ENCODE data around the gene RFX2.
A peak's percentile ranks its signal among the peaks of the same experiment; 100 is the strongest.

Gene RFX2

GRCh38 chr19:6110360-6110977, at the start of gene RFX2:
RFX2 (minus strand) TSS chr19:6110500; CDS start chr19:6047496, 63,004 bp downstream.
- peak; percentile 97 for ATAC-seq
- peak; percentile 99 to 100 for DNase-seq
- H3K27ac Mint-ChIP-seq, result peak within 1 kb of the TSS; percentile 91 to 94
- no peaks in the 10 kb centered on the region for H3K27me3 Mint-ChIP-seq
- H3K4me1 Mint-ChIP-seq, result peaks cover 29% of the 10 kb centered on the region
- peak within 1 kb of the TSS; percentile 96 to 97 for H3K4me3 Mint-ChIP-seq
- no peaks in the 10 kb centered on the region for H3K9me3 Mint-ChIP-seq

GRCh38 chr19:6156033-6156432, 45.7 kb upstream of the RFX2 start:
- Mint-ChIP-seq H3K27ac (no peak overlapping the region), H3K9me3 (peaks cover 9 to 17% of the 10 kb centered on the region in 2 donors), H3K4me3 (no peak overlapping the region), H3K4me1 (peaks cover 2% of the 10 kb centered on the region), H3K27me3 (no peaks in the 10 kb centered on the region)
- no peak for DNase-seq
- ATAC-seq, result no peak

- H3K27me3 Mint-ChIP-seq, result no peaks in the 10 kb centered on the region
- H3K27ac Mint-ChIP-seq, result no peak overlapping the region
- no peaks in the 10 kb centered on the region for H3K4me1 Mint-ChIP-seq
- DNase-seq (no peak), ATAC-seq (no peak)
- H3K9me3 Mint-ChIP-seq, result peaks cover 0 to 6% of the 10 kb centered on the region in 2 donors
- no peak overlapping the region for H3K4me3 Mint-ChIP-seq
These were observed 40.0 kb upstream of the RFX2 start for GRCh38 chr19:6150289-6150688.

- no peak overlapping the region for H3K4me3 Mint-ChIP-seq
- no peak overlapping the region for H3K27ac Mint-ChIP-seq
- ATAC-seq, result no peak
- no peaks in the 10 kb centered on the region for H3K27me3 Mint-ChIP-seq
- no peaks in the 10 kb centered on the region for H3K9me3 Mint-ChIP-seq
- H3K4me1 Mint-ChIP-seq, result no peaks in the 10 kb centered on the region
- DNase-seq, result no peak
These were observed 30.9 kb upstream of the RFX2 start for GRCh38 chr19:6141217-6141616.

DNA sequence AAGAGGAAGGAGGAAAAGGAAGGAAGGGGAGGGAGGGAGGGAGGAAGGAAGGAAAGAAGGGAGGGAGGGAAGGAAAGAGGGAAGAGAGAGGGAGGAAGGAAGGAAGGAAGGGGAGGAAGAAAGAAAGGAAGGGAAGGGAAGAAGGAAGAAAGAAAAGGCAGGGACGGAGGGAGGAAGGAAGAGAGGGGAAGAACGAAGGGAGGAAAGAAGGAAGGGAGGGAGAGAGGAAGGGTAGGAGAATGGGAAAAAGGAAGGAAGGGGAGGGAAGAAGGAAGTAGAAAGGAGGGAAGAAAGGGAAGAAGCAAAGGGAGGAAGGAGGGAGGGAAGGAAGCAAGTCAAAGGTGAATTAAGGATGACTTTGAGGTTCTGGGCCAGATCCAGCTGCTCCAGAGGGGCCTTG, 28.2 kb upstream of the RFX2 start:
- Mint-ChIP-seq H3K4me1 (no peaks in the 10 kb centered on the region), H3K9me3 (no peaks in the 10 kb centered on the region), H3K27ac (no peak overlapping the region), H3K4me3 (no peak overlapping the region), H3K27me3 (no peaks in the 10 kb centered on the region)
- no peak for DNase-seq
- no peak for ATAC-seq

- Mint-ChIP-seq H3K4me3 (no peak overlapping the region), H3K9me3 (no peaks in the 10 kb centered on the region), H3K4me1 (no peaks in the 10 kb centered on the region), H3K27me3 (no peaks in the 10 kb centered on the region), H3K27ac (no peak overlapping the region)
- no peak for DNase-seq
- ATAC-seq, result no peak
These were observed 27.8 kb upstream of the RFX2 start for GRCh38 chr19:6138066-6138465.

- Mint-ChIP-seq H3K27ac (no peak overlapping the region), H3K4me3 (no peak overlapping the region), H3K4me1 (no peaks in the 10 kb centered on the region), H3K9me3 (no peaks in the 10 kb centered on the region), H3K27me3 (no peaks in the 10 kb centered on the region)
- ATAC-seq, result no peak
- no peak for DNase-seq
These were observed 22.9 kb upstream of the RFX2 start for GRCh38 chr19:6133231-6133630.

DNA sequence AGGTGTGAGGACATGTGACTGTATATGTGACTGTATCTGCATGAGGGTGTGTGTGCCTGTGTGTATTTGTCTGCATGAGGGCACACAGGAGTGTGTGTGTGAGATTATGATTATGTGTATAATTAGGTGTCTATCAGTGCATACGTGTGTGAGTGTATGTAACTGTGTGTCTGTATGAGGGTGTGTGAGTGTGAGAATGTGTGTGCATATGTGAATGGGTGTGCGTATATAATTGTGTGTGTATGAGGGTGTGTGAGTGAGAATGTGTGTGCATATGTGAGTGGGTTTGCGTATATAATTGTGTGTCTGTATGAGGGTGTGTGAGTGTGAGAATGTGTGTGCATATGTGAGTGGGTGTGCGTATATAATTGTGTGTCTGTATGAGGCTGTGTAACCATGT, 22.2 kb upstream of the RFX2 start:
- no peaks in the 10 kb centered on the region for H3K27me3 Mint-ChIP-seq
- no peak overlapping the region for H3K4me3 Mint-ChIP-seq
- H3K27ac Mint-ChIP-seq, result no peak overlapping the region
- no peak for ATAC-seq
- DNase-seq, result no peak
- no peaks in the 10 kb centered on the region for H3K9me3 Mint-ChIP-seq
- no peaks in the 10 kb centered on the region for H3K4me1 Mint-ChIP-seq

GRCh38 chr19:6127716-6128335, 17.5 kb upstream of the RFX2 start:
- Mint-ChIP-seq H3K4me3 (no peak overlapping the region), H3K27ac (no peak overlapping the region), H3K4me1 (peaks cover 6% of the 10 kb centered on the region), H3K9me3 (no peaks in the 10 kb centered on the region), H3K27me3 (no peaks in the 10 kb centered on the region)
- no peak for DNase-seq
- ATAC-seq, result no peak

DNA sequence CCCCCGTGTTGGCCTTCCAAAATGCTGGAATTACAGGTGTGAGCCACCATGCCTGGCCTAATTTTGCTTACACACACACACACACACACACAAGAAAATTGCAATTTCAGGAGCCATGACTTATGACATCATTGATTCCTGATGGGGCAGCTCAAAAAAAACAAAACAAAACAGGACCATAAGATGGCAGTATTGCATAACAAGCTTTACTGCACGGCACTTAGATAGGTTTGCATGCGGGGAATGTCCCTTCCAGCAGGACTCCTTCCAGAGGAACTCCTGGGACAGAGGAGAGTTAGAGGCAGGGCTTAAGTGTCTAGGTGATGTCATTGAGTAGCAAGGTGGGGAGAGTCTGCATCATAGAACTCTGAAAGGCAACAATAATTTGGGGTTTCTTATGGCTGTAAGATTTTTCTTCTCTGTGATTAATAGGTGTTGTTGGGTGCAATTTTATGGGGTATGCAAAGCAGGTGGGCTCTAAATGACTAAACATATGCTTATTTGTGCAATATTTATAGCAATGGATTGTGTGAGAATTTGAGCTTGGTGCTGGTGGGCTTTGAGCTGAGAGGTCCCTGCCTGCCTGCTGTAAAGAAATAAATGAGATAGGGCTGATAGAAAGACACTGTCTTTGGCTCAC, 16.2 kb upstream of the RFX2 start:
- H3K4me3 Mint-ChIP-seq, result no peak overlapping the region
- peak; percentile 14 to 20 for DNase-seq
- ATAC-seq, result peak; percentile 56
- H3K27me3 Mint-ChIP-seq, result no peaks in the 10 kb centered on the region
- no peak overlapping the region for H3K27ac Mint-ChIP-seq
- H3K4me1 Mint-ChIP-seq, result peaks cover 6% of the 10 kb centered on the region
- no peaks in the 10 kb centered on the region for H3K9me3 Mint-ChIP-seq

DNA sequence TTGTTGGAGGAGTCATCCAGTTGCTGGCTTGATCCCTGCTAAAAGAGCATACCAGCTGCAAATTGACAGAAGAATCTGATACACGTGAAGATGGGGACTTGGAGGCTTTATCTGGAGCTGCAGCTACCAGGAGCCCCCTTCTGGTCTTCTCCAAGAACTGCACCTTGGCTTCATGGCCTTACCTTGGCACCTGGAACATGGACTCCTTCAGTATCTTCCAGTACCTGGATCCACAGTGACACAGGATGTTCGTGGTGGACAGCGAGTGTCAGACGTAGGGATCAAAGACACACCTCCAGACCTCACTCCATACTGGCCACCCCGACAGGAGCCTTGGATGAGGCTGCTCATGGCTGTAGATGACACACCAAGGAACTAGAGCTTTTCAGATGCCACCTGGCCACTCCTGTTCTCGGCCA, 15.3 kb upstream of the RFX2 start:
- H3K4me1 Mint-ChIP-seq, result peaks cover 6% of the 10 kb centered on the region
- H3K27ac Mint-ChIP-seq, result no peak overlapping the region
- H3K9me3 Mint-ChIP-seq, result no peaks in the 10 kb centered on the region

DNA sequence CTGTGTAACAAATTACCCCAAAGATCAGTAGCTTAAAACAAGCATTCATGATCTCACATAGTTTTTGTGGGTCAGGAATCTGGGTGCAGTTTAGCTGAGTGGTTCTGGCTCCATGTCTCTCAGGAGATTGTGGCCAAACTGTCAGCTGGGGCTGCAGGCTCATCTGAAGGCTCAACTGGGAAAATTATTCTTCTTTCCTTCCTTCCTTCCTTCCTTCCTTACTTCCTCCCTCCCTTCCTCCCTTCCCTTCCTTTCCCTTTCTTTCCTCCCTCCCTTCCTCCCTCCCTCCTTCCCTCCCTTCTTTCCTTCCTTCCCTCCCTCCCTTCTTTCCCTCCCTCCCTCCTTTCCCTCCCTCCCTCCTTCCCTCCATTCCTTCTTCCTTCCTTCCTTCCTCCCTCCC, 8.7 kb upstream of the RFX2 start:
- H3K27me3 Mint-ChIP-seq, result no peaks in the 10 kb centered on the region
- no peak for ATAC-seq
- H3K4me1 Mint-ChIP-seq, result no peaks in the 10 kb centered on the region

More for the DNA sequence above, 15.3 kb upstream of the RFX2 start:
- no peak overlapping the region for H3K4me3 Mint-ChIP-seq
- DNase-seq (peak; percentile 63 to 68), ATAC-seq (peak; percentile 80)
- no peaks in the 10 kb centered on the region for H3K27me3 Mint-ChIP-seq

DNA sequence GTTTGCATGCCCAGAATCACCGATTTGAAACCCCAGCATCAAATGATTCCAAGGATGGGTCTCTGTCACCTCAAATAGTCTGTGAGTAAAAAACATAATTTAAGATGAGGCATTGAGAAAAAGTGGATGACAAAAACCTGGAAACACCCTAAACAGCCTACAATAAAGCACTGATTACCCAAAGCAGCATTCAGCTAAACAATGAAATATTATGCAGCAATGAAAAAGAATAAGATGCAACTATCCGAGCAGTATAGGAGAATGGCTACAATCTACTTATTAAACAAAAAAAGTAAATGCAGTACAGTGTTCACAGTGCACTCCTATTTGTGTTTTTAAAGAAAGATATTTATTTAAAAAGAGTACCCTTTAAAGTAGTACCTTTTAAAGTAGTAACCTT, 7.7 kb upstream of the RFX2 start:
- no peak overlapping the region for H3K27ac Mint-ChIP-seq
- peaks cover 4 to 7% of the 10 kb centered on the region in 2 donors for H3K9me3 Mint-ChIP-seq
- H3K4me1 Mint-ChIP-seq, result no peaks in the 10 kb centered on the region
- DNase-seq (no peak), ATAC-seq (no peak)
- H3K27me3 Mint-ChIP-seq, result no peaks in the 10 kb centered on the region
- H3K4me3 Mint-ChIP-seq, result no peak overlapping the region

More for the DNA sequence above, 8.7 kb upstream of the RFX2 start:
- Mint-ChIP-seq H3K4me3 (no peak overlapping the region), H3K9me3 (peaks cover 4 to 7% of the 10 kb centered on the region in 2 donors), H3K27ac (no peak overlapping the region)
- DNase-seq, result no peak

DNA sequence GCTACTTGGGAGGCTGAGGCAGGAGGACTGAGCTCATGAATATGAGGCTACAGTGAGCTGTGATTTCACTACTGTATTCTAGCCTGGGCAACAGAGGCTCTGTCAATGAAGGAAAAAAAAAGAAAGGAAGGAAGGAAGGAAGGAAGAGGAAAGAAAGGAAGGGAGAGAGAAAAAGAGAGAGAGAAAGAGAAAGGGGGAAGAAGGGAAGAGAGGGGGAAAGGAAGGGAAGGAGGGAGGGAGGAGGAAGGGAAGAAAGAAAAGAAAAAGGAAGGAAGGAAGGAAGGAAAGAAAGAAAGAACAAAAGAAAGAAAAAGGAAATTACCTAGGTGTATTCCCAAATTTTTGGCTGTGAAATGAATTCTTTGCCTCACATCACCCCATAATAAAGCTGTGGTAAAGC, 7.2 kb upstream of the RFX2 start:
- H3K4me1 Mint-ChIP-seq, result no peaks in the 10 kb centered on the region
- H3K27me3 Mint-ChIP-seq, result no peaks in the 10 kb centered on the region
- ATAC-seq, result no peak
- H3K27ac Mint-ChIP-seq, result no peak overlapping the region
- no peak for DNase-seq
- H3K4me3 Mint-ChIP-seq, result no peak overlapping the region
- H3K9me3 Mint-ChIP-seq, result peaks cover 4 to 7% of the 10 kb centered on the region in 2 donors

- Mint-ChIP-seq H3K4me3 (no peak overlapping the region), H3K4me1 (no peaks in the 10 kb centered on the region), H3K9me3 (peaks cover 4 to 7% of the 10 kb centered on the region in 2 donors), H3K27ac (no peak overlapping the region), H3K27me3 (no peaks in the 10 kb centered on the region)
- DNase-seq (no peak), ATAC-seq (no peak)
These were observed 6.6 kb upstream of the RFX2 start for GRCh38 chr19:6116749-6117430.

GRCh38 chr19:6115992-6116391, 5.7 kb upstream of the RFX2 start:
- no peak for DNase-seq
- Mint-ChIP-seq H3K27ac (no peak overlapping the region), H3K27me3 (no peaks in the 10 kb centered on the region), H3K4me1 (peaks cover 6% of the 10 kb centered on the region), H3K9me3 (peaks cover 4 to 7% of the 10 kb centered on the region in 2 donors), H3K4me3 (no peak overlapping the region)
- no peak for ATAC-seq

Data from stimulated activated naive CD8-positive, alpha-beta T cell treated with anti-CD3 and anti-CD28 coated beads, Interleukin-15, amount 100 ng/mL, for 72 hours (primary cell).